Testis (tissue), 2 donors: ENCODE results near the gene EPB41L1.

Experiments
- CTCF ChIP-seq, 3 experiments: fragments of 450-650 bp in 2 of 3; fragments of 200-600 bp in 1 of 3; sonication (generic) in 1 of 3; IDR thresholded peaks; one replicate each; pipeline ENCODE4 v1.5.1; 2016 to 2019; ENCODE audit warnings: antibody characterized with exemption in 3 of 3, mild to moderate bottlenecking in 2 of 3, moderate library complexity in 1 of 3
- POLR2A ChIP-seq: fragments of 450-650 bp; IDR thresholded peaks from one replicate; pipeline ENCODE4 v1.6.1; 2017; ENCODE audit warnings: antibody characterized with exemption, mild to moderate bottlenecking, moderate library complexity

- no peak for TF ChIP-seq CTCF (IDR thresholded peaks at IDR 0.05)
- TF ChIP-seq POLR2A, result no peak
These were observed 5.5 kb upstream of the EPB41L1 start for GRCh38 chr20:36149012-36149411.
